ENCODE results near the gene CEP170.
"Not testable (repeated sequence)": the region's sequence is repeated elsewhere in the genome, so short reads cannot be mapped to it uniquely, and the experiment has no call there.

The CEP170 gene

DNA sequence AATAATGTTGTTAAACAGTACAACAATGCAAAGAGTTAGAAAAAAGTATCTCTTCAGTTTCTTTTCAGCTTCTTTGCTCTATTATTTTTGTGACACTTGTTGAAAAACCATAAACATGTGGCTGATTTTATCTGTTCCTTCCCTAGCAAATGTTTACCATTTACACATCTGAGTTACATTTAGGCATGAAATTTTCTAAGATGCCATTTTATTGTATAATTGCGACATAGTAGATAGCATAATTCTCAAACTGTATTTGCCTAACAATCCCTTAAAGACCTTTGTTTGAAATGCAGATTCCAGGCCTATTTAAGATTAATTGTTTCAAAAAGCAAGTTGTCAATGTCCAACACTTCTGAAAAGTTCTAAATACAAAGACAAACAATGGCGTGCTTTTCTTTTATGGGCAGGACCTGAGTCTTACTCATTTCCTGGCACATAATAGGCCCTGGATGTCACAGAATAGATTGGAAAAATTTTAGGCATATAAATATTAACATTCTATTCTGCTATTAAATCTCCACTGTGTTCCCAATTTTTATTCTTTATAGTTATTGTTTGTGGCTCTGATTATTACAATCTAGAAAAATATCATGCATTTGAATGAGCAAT, 81.2 kb downstream of the CEP170 start:
- DNase-seq (ENCODE audit: low spot score) = not testable (repeated sequence)

DNA sequence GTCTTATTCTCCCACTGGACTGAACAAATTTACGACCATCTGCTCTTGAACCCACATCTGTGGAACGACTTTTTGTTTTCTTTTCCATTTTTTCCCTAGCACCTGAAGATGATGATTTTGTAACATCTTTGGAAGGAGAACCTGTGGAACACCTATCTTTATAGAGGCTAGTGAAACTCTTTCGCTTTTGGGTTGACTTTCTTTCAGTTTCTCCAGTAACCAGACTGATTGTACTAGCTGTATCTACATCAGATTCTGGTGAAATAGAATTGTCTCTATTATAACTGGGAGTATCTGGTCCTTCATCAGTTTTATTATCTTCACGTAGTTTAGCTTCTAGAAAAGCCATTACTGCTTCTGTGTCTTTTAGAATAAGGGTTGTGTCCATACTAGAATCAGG, 90.2 kb downstream of the CEP170 start:
- DNase-seq (ENCODE audit: low spot score) = not testable (repeated sequence)

DNA sequence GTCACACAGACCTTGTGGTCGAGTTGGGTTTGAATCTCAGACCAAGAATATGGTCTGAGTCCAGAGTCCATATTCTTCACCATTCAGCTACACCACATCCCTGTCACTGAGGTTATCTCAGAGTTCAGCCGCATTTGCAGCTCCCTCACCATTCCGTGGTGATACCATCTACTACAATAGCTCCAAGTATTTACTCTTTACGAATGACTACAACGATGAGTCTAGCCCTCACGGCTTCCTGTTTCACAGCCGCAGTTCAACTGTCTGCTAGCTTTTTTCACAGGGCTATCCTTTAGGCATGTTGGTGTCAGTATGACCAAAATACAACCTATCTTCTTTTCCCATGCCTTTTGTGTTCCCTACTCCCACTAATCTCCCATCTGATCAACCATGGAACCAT, 104.2 kb downstream of the CEP170 start:
- not testable (repeated sequence) for DNase-seq (ENCODE audit: low spot score)

DNA sequence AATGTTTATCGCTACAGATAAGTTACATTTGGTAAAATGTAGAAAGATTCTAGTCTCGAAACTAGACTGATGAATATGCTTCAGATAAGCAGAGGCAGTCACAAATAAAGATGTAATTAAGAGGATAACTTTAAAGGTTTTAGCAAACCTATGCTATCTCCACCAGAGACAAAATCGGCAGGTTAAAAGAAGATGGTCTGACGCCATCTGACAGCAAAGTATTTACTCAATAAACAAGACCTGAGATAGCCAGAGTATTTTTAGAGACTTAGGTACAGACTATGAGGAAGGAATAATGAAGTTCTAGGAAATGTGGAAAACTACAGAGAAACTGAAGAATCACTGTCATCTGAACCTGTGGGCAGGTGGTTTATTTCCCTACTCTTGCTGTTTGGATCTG, 106.0 kb downstream of the CEP170 start:
- DNase-seq (ENCODE audit: low spot score) = not testable (repeated sequence)

DNA sequence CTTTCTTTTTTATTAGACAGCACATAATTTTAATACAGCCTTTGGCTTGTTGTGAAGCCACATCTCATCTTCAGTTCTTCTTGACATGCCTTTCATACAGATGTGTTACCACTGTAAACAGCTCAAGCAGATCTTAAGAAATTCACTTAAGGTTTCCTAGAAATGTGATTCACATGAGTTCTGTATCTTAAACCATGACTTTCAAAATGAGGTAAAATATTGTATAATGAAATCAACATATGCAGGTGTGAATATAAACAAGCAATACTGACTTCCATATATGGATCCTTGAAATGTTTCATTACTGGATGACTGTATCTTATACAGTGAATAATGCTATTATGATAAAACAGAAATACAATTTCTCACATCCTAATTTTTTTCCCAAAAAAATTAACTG, 107.7 kb downstream of the CEP170 start:
- not testable (repeated sequence) for DNase-seq (ENCODE audit: low spot score)

DNA sequence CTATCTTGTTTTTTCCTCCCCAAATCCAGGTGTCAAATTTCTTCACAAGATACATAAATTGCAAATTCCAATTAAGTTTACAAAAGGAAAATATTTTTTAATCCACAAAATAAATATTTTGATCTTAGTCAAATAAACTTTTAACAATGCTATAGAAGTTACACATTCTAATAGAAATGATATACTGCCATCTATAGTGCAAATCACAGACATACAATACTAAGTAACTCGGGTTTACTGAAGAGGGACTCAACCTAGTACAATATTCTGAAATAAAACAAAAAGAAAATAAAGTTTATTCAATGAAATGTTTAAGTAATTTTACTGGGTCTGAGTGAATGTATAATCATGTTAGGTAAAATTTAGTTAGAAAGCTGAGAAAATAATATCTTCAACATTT, 114.6 kb downstream of the CEP170 start:
- DNase-seq (ENCODE audit: low spot score) = not testable (repeated sequence)

DNA sequence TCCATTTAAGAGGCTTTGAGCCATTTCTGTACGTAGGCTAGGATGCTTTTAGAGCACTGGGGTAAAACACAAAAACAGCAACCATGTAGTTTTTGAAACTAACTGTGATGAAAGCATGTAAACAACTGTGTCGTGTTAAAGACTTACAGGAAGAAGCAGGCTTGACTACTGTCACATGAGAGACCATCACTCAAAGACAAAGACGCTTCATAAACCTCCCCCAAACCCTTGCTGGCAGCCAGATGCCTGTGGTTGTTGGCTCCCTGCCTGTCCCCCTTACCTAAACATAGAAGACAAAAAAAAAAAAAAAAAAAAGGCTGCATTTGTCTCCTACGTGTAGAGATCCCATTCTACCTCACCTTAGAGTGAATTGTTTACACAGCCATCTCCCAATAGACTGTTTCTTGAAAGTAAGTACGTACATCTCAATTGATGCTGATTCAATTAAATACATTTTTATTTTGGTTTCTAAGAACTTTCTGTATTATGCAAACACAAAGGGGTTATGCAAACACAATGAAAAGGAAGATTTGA, 132.1 kb downstream of the CEP170 start:
- DNase-seq (ENCODE audit: low spot score) = not testable (repeated sequence)

DNA sequence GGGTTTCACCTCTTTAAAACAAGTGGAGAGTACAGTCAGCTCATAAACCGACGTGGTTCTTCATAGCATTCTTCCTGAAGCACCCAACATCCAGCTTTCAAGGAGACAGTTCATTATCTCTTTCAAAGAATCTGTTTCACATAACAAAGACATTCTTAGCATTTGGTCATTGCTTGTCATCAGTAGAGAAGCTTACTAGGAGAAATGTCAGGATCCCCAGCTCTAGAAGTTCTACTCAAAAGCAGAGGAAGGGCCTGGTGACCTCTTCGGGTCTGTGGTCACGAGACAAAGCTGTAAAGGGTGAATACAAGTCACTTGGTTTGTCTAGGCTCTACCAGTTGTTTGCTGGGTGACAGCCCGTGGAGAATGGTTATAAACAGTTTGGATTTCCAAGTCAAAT, 133.1 kb downstream of the CEP170 start:
- not testable (repeated sequence) for DNase-seq (ENCODE audit: low spot score)

DNA sequence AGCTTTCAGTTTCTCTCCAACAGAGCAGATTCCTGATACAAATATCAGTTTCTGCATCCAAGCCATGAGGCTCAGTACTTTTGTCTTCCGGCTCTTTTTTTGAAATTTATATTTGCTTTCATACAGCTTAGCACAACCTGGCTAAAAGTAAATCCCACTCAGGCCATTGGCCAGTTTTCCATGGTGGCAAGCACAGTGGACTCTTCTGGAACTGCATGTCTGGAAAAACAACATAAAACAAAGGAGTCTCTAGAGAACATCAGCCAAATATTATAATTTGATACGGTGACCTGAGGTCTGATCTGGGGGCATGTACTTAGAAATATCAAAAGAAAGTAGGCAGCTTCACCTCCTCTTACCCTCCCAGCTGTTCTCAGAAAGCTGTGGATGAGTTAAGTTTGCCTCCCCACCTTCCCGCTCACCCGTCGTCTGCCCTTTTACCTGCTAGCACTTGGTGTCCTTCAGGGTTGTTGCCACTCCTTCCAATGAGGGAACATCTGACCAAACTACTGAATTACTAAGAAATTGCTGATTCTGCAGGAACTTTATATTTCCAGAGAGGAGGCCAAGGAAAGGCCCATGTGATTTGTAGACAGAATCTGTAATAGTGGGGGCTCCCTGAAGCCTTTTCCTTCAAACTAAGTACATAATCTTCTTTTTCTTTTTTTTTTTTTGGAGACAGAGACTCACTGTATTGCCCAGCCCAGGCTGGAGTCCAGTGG, 136.3 kb downstream of the CEP170 start:
- not testable (repeated sequence) for DNase-seq (ENCODE audit: low spot score)

DNA sequence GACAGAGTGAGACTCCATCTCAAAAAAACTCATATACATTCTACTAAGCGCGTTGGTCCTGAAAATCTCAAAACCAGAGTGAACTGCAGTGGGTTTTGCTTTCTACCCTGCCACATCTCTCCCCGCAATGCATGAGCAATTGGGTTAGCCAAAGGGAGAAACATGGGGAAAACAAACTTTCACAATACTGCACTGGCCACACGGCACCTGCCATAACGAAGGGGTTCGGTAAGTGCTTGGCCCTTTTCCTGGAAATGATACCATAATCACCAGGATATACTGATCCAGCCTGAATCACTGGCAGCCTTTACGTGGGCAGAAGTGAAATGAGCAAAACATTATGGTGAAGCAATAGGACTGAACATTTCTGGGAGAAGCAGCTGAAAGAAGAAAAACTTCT, 138.9 kb downstream of the CEP170 start:
- DNase-seq (ENCODE audit: low spot score) = not testable (repeated sequence)

DNA sequence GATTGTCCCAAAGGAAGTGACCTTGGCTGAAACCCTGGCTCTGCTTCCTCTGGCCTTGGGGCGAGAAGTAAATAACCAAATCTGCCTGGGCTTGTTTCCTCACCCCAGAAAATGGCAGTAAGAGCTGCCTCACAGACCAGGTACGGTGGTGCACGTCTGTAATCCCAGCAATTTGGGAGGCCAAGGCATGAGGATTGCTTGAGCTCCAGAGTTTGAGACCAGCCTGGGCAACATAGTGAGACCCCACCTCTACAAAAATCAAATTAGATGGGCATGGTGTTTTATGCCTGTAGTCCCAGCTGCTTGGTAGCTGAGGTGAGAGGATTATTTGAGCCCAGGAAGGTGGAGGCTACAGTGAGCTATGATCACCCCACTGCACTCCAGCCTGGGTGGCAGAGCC, 140.3 kb downstream of the CEP170 start:
- not testable (repeated sequence) for DNase-seq (ENCODE audit: low spot score)

DNA sequence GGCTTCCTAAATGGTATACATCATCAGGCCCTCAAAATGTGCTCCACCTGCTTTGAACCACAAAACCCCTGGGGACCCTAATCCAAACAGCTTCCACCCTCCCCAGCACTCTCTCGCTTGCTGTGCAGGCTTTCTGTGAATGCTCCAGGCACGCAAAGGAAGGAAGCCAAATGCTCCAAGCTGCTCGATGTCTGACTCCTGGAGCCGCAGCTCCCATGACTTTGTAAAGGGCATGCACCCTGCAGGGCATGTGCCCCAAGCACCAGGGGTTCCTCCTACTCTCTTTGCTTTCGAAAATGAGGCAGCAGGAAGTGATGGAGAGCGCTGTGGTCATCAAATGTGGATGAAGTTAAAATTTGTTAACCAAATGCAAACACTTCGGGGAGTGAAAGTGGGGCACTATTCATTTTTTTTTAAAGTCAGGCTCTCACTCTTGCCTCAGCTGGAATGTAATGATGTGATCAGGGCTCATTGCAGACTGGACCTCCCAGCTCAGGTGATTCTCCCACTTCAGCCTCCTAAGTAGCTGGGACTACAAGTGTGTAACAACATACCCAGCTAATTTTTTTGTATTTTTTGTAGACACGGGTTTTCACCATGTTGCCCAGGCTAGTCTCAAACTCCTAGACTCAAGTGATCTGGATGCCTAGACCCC, 140.9 kb downstream of the CEP170 start:
- not testable (repeated sequence) for DNase-seq (ENCODE audit: low spot score)

DNA sequence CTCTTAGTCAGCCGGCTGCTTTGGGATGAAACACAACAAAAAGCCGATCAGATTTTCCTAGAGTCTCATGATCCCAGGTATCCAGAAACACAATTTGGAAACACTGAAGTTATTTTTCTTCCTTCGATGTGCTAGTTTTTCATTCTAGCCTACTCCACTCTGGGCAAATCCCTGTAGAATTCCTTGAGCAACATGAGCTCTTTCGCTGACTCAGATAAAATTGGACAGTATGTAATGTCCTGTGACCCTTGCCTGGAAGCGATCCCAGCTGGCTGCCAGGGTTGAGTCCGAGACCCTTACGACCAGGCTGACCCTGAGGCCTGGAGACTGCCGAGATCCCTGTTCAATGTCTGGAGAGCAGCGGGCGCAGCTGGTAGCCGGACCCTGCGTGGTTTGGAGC, 147.9 kb downstream of the CEP170 start:
- not testable (repeated sequence) for DNase-seq (ENCODE audit: low spot score)

DNA sequence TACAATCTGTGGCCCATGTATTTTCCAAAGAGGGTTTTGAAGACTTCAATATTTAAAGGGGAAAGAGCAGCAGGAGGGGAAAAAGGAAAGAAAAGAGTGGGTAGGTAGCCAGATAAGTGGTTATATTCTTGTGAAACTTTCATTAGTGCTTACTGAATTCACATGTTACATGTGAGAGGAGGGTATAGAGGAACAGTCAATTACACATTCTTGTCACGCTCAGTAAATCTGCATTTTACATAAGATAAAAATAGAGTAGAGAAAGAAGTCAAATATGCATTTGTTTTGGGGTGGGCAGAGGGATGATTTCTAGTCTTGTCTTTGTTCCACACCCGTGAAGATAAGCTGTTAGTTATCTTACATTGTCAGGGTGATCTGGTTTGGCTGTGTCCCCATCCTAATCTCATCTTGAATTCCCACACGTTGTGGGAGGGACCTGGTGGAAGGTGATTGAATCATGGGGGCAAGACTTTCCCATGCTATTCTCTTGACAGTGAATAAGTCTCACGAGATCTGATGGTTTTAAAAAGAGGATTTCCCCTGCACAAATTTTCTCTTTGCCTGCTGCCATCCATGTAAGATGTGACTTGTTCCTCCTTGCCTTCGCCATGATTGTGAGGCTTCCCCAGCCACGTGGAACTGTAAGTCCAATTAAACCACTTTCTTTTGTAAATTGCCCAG, 149.3 kb downstream of the CEP170 start:
- not testable (repeated sequence) for DNase-seq (ENCODE audit: low spot score)

DNA sequence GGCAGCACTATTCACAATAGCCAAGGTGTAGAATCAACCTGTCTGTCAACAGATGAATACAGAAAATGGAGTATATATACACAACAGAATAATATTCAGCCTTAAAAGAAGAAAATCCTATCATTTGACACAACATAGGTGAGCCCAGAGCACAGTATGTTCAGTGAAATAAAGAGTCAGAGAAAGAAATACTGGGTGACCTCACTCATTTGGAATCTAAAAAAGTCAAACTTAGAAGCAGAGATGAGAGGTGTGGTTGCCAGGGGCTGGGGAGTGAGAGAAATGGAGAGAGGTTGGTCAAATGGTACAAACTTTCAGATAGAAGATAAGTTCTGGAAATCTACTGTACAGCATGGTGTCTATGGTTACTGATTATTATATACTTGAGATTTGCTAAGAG, 150.0 kb downstream of the CEP170 start:
- peak; percentile 3 for DNase-seq (ENCODE audit: low spot score)

DNA sequence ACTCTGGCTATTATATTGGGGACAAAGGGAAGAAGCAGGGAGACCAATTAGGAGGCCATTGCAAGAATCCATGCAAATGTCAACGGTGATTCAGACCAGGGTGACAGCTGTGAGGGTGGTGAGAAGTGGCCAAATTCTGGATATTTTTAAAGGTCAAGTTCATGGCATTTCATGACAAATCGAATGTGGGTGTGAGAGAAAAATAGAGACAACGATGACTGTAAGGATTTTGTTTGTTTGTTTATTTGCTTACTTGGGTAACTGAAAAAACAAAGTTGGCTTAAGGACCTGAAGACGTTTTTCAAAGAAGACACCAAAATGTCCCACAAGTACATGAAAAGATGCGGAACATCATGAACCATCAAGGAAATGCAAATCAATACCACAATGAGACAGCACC, 150.6 kb downstream of the CEP170 start:
- not testable (repeated sequence) for DNase-seq (ENCODE audit: low spot score)

DNA sequence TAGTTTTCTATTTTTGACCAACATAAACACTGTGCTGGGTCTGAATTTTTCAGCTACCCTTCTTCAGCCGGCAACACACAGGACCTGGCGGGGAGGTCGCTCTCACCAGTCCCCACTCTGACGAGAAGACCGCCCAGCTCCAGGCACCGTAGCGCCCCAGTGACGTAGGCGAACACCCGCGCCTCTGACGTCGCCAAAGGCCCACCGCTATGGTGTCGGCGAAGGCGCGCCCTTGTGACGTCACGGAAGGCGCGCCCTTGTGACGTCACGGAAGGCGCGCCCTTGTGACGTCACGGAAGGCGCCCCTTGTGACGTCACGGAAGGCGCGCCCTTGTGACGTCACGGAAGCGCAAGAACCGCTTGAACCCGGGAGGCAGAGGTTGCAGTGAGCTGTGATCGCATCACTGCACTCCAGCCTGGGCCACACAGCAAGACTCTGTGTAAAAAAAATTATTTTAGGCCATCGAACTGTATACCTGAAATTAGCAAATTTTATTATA, 153.5 kb downstream of the CEP170 start:
- not testable (repeated sequence) for DNase-seq (ENCODE audit: low spot score)

DNA sequence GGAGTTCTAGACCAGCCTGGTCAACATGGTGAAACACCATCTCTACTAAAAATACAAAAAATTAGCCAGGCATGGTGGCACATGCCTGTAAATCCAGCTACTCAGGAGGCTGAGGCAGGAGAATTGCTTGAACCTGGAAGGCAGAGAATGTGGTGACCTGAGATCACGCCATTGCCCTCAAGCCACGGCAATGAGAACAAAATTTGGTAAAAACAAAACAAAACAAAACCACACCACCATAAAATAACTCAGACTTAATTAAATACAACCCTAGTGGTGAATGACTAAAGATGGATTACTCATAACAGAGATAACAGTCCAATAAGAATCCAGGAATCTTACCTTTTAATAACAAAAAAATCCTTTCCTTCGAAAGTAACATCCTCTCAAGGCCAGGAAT, 167.7 kb downstream of the CEP170 start:
- DNase-seq (ENCODE audit: low spot score) = not testable (repeated sequence)
